CD4-positive, alpha-beta T cell treated with Interleukin-1 beta for 1 hour (primary cell): ENCODE results near the gene CTSE.

Experiments used
- DNase-seq, 2 donors: peaks; one replicate each; pipeline ENCODE4 v3.0.0-alpha.2; 2020 to 2022

Gene CTSE

DNA sequence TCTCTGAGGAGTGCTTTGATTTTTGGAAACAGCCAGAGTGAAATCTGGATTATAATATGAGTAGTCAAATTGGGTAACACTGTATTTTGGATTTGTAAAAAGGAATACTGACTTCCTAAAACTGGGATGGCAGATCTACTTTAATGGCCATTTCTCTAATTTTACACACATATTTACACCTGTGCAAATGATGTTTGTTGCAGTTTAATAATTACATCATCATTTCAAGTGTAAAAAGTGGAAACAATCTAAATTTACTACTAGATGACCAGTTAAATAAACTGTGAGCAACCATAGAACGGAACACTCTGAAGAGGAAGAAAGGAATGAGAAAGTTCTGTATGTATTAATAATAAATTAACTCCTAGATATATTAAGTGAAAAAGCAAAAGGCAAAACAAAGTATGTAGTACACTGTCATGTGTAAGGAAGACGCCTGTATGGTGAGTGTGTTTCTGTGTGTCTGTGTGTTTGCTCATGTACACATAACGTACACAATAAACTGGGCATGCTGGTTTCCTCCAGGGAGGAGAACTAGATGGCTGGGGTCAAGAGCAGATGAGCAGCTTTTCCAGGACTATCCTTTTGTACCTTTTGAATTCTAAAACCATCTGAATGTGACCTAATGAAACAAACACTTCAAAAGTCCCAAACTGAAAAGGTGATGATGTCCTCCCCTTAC lies 26.4 kb upstream of the CTSE start:
- no peak for DNase-seq

DNA sequence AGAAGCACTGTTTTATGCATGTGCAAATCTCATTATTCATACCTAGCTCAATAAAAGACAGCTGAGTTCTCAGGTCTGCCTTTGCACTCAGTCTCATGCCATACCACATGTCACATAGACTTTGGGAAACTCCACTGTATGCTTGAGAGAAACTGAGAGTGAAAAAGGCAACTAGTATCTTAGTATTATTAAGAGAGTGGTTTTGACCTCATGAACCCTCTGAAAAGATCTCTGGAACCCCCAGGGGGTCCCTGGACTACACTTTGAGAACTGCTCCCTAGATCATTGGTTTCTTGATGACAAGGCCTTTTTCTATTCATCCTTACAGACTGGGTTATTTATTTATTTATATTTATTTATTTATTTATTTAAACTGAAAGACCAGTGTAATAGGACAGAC lies 25.6 kb upstream of the CTSE start:
- no peak for DNase-seq

DNA sequence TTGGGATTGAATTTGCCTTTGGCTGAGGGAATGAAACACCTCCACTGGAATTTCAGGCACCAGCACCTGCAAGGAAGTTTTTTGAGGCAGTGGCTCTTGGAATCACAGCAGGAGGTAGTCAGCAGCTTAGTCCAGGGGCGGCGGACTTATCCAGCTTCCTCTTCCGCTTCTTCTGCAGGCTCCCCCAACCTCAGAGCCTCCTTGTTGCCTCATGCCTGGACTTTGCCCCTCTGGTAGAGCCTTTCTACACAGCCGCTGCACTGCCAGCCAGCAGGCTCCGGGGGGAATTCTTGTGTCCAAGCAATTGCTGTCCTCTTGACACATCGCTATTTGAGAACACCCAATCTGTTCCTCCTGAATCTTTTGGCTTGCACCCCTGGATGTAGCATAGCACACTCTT lies 24.9 kb upstream of the CTSE start:
- no peak for DNase-seq

DNA sequence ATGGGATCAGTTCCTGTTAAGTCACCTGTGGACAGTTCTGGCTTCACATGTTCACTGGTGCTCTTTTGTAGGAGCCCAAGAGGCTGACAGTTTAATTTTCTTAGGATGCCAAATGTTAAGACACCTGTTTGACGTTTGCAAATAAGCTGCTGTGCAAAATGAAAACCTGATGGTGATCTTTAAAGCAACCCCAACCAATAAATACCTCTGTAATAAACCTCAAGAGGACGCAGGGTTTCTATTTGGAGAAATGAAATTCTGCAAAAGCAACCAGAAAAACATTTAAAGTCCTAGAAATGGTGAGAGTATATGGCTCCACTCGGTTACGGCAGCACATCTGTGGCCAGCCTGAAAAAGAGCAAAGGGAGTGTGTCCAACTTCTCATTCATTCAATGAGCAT lies 23.6 kb upstream of the CTSE start:
- no peak for DNase-seq

DNA sequence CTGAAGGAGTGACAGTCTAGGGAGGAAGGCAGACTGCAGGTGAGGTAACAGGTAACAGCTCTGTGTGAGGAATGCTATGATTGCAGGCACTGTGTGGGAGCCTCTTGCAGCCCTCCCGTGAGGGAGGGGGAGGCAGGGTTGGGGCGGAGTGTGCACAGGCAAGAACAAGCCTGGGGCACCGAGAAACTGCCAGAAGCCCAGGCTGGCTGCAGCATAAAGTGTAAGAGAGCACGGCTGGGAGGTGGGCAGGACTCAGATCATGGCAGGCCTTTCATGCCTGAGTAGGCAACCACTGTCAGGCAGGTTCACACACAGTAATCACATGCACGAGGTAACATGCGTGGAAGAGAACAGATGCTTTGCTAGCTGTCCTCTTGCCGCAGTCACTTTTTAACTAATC lies 17.9 kb upstream of the CTSE start:
- DNase-seq = no peak

DNA sequence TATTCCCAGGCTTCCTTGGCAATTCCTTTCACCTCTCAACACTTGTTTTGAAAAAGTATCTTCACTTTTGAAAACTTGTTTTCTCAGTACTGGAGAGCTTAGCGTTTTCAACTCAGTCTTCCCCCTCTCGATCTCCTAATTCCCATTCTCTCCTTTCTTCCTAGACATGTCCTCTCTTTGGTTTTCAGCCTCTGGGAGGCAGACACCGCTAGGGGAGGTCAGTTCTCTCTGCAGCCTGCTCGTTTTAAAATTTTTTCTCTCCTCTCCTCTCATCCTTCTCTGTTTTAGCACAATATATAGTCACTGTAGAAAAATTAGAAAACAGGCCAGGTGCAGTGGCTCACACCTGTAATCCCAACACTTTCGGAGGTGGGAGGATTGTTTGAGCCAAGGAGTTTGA lies 16.6 kb upstream of the CTSE start:
- DNase-seq = no peak

DNA sequence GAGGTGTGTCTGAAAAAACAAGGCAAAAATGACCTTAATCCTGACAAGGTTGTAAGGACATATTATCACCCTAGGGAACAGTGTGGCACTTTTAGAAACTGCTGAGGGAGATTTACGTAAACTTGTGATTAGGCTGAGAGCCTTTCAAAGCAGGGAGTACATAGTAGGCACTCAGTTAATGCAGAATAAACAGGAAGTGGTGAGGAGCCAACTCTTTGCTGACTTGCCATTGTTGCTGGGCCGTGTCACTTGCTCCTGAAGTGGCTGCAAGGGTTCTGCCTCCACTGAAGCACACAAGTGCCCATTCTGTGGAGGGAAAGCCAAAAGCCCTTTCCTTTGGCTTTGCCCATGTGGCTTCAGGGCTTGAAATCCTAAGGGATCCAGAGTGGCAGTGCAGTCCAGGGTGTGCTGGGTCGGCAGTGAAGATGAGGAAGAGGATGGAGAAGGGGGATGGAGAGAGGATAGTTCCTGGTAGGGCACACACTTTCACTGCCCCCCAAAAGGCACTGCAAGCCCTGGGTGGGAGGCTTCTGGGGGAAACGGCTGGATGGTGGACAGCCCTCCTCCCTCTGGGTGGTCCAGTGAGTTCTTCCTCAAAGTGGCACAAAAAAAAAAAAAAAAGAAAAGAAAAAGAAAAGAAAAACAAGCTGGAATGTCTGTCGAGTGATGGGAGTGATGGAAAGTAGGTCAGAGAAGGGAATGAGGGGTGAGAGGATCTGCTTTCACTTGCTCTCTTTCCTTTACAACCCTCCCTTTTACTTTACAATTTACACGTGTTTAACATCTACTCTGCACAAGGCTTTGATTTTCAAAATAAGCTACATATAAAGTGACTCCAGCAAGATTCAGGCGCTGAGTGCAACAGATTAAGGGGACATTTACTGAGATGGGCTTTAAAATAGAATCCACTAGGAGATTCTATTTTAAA lies 15.6 kb upstream of the CTSE start:
- no peak for DNase-seq

DNA sequence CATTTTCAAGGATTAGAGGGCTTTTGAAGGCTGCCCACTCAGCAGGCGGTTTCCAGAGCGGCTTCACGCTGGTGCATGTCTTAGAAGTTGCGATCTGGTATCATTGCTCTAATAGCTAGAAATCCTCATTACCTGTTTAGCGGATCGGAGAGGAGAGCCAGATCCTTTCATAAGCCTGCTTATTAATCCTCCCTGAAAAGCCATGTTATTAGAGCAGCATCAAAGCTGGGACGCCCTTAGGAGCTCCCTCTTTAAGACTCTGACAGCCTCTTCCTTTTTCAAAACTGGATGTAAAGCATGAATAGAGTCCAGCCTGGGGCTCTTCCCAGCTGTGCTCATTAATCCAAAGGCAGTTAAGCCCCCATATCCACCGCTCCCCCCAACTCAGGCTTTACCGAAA lies 13.9 kb upstream of the CTSE start:
- no peak for DNase-seq

DNA sequence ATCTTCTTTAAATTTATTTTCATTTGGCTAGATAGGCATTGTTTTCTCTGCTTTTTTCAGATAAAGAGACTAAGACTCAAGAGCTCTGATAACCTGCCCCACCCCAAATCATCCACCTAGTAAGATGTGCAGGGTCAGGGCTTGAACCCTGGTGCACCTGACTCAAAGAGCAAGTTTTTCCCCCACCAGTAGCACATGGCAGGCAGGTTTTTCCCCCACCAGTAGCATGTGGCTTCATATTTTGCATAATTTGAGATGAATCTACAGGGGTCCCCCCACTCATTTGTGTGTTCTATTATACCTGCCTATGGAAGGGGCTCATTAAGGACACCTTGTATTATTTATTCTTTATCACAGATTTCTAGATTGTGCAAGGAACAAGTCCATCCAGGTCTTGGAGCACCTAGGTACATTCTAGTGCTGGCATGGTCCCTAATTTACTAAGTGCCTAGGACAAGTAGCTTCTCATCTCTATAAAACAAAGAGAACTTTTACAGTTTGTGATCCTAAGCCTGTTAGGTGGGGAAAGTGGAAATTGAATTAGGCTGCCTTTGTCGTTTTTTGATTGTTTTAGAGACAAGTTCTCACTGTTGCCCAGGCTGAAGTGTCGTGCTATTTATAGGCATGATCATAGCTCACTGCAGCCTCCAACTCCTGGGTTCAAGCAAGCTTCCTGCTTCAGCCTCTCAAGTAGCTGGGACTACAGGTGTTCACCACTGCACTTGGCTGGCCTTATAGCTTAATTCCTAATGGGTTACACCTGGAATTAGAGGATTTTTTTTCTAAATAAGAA lies 13.2 kb upstream of the CTSE start:
- DNase-seq = no peak

DNA sequence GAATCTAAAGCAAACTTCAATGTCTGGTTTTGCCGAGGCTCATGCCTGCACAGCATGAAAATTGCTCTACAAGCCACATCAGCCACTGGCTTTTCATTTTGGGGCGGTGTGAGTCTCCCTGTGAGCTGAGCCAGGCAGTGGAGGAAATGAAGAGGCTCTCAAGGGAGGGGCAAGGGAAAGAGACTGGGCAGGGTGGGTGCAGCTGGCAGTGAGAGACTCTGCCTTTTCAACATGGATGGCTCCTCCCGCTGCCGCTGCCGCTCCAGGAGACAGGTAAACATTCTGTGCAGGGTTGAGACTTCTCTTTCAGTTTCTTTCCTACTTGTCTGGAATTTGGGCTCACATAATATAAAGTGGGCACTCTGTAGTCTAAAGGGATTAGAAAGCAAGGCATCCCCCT lies 11.3 kb upstream of the CTSE start:
- no peak for DNase-seq

DNA sequence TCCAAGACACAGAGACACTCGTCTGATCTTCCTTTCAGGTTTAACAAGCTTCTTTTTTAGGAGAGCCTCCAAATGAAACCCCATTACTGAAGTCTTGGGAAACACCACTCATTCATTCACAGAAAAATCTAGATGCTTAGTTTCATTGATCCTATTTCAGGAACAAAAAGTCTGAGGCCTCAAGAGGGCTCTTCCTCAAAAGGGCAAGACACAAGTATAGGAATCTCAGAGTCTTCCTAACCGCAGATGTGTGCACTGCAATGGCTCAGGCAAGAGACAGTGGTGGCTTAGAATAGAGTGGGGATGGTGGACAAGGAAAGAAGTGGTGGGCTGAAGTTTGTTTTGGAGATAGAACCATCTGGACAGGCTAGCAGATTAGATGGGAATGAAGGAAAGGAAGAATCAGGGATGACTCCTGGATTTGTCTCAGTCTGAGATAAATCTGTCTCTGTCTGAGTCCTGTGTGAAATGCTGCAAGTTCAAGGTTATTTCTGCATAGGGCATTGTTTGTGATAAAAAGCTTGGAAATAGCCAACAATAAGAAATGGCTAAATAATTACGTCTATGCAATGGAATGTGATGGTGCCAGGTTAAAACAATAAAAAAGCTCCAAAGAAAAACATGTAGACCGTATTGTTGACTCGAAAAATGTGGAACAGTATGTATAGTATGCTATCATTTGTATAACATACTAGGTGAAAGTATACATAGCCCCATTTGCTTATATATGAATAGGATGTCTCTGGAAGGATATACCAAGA lies 8.9 kb upstream of the CTSE start:
- DNase-seq = no peak

DNA sequence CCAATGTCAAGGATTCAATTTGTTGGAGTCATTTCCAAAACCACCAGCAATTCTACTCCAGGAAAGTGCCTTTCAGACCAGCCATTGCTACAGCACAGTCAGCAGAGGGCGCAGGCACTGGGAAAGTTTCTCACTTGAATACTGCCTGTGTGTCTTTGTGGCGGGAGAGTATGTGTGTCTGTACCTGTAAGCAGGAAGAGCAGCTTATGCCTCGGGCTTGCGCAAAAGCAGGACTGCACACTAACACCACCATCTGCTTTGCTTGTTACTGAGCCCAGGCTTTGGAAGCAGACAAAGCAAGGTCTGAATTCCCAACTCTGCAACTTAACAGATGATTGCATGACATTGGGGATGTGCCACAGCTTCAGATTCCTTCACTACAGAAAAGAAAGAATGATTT lies 7.0 kb upstream of the CTSE start:
- peak; percentile 64 to 66 for DNase-seq

DNA sequence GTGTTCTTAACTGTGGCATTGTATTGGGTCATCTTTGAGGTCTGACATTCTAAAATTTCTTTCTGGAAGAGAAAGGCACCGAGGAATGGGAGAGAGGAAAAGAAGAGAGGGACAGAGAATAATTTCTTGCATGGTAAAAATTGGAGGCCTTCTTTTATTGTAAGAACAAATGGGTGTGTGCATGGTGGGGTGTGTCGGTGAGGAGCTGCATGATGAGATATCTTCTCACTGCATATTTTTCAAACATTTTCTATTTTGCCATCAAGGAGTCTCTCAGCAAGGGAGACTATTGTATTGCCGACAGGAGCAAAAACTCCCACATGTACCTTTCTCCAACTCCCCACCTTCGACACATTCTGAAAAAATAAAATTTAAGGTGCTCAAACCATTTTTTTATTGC lies 6.5 kb upstream of the CTSE start:
- no peak for DNase-seq

DNA sequence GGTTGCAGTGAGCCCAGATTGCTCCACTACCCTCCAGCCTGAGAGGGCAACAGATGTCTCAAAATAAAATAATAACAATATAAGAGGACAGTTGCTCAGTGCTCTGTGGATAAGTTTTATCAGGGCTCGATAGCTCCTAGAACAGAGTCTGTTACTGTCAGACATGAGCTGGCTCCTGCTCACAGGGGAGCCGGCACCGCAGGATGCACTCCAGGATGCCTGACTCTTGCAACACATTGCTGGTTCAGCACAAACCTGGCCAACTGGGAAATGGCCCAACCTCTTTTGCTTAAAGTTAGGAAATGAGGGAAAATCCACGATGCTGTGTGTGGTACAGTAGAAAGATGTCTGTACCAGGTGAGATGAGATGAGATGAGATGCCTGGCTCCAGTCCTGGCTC lies 5.8 kb upstream of the CTSE start:
- DNase-seq = no peak

DNA sequence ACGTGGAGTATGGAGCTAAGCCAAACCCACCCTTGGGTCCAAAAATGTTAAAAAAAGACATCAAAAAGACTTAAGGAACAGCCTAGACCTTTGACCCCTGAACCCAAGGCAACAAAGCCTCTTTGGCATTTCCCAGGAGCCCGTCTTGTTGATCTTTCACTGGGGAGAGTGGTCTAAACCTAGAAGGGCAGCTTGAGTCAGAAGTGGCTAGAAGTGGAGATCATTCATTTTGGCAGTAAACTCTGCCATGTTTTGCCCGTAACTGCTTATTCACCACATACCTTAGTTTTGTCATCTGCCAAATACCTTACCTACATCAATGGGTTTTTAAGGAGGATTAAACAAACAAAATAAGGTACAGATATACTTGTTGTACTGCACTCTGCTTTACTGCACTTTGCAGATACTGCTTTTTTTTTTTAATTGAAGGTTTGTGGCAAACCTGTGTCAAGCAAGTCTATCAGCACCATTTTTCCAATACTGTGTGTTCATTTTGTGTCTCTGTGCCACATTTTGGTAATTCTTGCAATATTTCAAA lies 1.7 kb upstream of the CTSE start:
- DNase-seq = no peak

DNA sequence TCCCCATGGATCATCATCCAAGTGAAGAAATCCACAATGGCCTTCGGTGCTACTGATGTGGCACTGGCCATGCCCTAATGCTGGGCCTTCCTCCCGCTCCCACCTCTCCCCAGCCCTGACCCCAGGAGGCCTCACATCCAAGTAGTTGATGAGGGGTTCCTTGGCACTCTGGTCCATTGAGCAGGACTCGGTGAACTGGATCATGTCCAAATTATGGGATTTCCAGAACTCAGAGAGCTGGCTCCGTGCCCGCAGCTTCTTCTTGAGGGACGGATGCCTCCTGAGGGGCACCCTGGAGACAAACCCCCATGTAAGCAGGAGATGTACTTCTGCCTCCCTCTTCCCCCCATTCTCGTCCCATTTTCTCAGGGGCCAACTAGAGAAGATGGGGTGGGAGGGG lies 929 bp downstream of the CTSE start:
- DNase-seq = no peak

DNA sequence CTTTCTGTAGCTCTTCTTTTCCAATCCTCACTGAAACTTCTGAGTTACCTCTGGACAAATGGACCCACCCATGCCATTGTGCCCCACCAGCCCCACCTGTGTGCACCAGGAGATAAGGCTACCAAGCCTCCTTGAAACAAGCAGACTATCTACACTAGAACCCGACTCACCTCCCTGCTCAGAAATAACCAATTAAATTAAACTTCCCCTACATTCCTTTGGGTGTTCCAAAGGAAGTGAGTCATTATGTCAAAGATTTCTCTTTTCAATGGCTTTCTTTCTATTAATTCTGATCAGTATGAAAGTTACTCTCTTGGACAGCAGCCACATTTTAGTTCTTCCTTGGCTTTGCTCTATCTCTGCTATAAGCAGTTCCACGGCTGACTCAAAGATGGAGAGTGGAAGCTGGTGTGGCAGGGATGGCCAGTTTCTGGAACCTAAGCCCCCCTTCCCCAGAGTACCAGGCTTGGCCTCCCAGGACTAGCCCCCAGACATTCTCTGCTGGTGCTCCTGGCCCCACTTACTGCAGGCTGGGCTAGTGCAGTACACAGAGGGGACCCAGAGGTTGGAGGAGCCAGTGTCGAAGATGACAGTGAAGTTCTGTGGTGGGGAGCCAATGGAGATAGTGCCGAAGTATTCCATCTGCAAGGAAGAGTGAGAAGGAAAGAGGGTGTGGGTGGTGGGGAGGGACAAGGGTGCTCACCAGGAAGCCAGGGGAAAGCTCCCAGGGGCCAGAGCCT lies 1.9 kb downstream of the CTSE start:
- no peak for DNase-seq

DNA sequence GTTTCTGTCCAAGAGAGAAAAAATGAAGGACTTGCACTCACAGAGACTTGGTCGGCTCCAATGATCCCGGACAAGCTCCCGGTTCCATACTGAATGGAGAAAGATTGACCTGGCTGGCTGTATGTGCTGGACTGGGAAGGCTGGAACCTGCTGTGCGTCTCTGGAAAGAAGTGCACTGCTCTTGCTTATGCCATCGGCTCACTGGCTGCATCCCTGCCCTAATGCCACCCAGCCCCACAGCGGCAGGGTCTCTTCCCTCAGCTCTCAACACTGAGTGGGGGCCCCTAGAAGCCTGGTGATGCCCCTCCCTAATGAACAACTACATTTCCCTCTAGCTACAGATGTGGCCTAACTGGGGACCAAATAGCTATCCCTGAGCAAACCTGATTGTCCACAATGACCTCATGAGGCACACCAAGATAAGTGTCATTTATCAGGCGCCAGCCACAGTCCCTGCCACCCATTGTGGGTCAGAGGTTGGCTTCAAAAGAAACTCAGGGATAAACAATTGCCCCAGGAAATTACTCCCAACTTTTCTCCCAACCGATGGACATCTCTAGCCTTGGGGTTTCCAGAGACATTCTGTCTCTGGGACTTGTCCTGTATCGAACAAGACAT lies 2.6 kb downstream of the CTSE start:
- no peak for DNase-seq

DNA sequence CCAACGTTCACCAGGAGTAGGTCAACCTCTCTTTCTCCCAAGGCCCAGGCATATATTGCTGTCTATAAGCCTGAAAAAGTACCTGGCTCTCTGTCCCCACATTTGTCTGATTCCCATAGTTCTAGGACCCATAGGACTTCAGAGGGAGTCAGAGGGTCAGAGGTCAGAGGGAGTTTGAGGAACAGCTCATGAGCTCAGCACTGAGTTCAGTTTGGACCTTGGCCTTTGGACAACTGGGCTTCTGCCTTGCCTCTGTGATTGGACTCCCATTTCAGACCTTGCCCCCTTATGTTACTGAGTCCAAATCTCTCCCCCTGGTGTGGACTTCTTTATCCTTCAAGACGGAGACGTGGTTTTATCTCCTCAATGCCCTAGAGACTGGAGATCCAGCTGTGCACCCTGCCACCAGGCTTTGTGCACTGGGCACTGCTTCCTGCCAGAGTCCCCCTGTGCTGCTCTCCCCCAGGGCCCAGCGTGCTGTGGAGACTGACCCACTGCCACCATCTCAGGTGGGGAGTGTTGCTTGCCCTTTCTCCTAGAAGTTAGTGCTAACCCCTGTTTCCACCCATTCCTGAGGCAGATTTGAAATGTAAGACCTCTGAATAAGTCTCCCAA lies 3.2 kb downstream of the CTSE start:
- DNase-seq = no peak

DNA sequence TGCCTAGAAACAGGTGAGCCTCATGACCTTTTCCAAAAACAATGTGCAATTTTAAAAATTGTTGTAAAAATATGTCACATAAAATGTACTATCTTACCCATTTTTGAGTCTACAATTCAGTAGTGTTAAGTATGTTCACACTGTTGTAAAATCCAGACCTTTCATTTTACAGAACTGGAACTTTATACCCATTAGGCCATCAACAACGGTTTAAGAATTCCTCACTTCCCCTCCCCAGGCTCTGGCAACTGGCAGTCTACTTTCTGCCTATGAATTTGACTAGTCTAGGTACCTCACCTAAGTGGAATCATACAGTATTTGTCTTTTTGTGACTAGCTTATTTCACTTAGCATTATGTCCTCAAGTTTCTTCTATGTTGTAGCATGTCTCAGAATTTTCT lies 8.6 kb downstream of the CTSE start:
- no peak for DNase-seq

DNA sequence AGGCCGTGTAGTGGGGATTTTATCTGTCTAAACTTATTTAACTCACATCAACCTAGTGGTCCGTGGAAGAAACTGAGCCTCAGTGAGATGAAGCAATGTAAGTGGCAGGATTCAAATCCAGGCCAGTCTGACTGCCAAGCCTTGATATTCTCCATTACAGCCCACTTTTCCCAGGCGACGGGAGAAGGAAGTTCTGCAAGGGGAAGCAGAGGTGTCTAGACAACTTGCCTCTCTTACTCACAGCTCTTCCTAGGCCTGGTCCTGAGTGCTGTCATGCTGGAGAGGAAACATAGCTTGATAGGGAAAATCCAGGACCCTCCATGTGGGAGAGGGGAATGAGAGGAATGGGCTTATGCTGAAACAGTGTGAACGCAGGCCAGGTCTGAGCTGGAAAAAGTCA lies 9.1 kb downstream of the CTSE start:
- DNase-seq = no peak
